GM19467 (cell line): ENCODE data around the gene SINHCAF.
"Not testable (repeated sequence)": the region's sequence is repeated elsewhere in the genome, so short reads cannot be mapped to it uniquely, and the experiment has no call there.

Experiments
- ATAC-seq: cut with Tn5 transposase; IDR thresholded peaks from one replicate; pipeline ENCODE4 v1.9.1; 2021; ENCODE audit warnings: mild to moderate bottlenecking, moderate library complexity; ENCODE audit not compliant: unreplicated experiment

Gene SINHCAF

GRCh38 chr12:31273794-31274193 lies 52.2 kb downstream of the SINHCAF start:
- ATAC-seq: not testable (repeated sequence)

GRCh38 chr12:31272607-31273225 lies 53.2 kb downstream of the SINHCAF start:
- no peak for ATAC-seq

DNA sequence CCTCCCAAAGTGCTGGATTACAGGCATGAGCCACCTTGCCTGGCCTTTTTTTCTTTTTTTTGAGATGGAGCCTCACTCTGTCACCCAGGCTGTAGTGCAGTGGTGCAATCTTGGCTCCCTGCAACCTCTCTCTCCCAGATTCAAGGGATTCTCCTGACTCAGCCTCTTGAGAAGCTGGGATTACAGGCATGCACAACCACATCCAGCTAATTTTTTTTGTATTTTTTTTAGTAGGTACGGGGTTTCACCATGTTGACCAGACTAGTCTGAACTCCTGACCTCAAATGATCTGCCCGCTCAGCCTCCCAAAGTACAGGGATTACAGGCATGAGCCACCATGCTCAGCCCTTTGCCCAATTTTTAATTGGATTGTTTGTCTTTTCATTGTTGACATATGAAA lies 58.0 kb downstream of the SINHCAF start:
- no peak for ATAC-seq

- ATAC-seq: no peak
Observed at GRCh38 chr12:31265722-31266121, 60.2 kb downstream of the SINHCAF start.

- ATAC-seq: no peak
Observed at GRCh38 chr12:31263661-31264060, 62.3 kb downstream of the SINHCAF start.

DNA sequence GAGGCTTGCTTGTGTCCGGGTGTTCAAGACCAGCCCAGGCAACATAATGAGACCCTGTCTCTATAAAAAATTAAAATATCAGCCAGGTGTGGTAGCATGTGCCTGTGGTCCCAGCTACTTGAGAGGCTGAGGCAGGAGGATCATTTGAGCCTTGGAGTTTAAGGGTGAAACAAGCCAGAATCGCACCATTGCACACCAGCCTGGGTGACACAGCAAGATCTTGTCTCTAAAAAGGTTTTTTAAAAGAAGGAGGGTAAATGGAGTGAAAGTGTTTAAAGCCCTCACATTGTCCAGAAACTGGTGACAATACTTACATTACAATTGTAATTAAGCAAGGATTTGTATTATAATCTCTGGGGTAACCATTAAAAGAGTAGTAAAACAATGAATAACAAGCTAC lies 64.2 kb downstream of the SINHCAF start:
- no peak for ATAC-seq

- no peak for ATAC-seq
Observed at GRCh38 chr12:31260840-31261239, 65.1 kb downstream of the SINHCAF start.

- no peak for ATAC-seq
Observed at GRCh38 chr12:31259136-31259886, 66.6 kb downstream of the SINHCAF start.

DNA sequence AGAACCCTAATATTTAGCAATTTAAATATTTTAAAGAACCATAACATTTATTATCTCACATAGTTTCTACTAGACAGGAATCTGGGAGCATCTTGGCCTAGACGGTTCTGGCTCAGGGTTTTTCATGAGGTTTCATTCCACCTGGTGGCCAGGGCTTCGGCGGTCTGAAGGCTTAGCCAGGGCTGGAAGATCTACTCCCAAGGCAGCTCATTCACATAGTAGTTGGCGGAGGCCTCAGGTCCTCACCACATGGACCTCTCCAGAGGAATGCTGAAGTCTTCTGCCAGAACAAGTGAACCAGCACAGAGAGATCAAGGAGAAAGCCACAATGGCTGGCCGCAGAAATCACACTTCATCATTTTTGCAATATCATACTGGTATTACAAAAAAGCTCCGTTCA lies 68.2 kb downstream of the SINHCAF start:
- no peak for ATAC-seq

DNA sequence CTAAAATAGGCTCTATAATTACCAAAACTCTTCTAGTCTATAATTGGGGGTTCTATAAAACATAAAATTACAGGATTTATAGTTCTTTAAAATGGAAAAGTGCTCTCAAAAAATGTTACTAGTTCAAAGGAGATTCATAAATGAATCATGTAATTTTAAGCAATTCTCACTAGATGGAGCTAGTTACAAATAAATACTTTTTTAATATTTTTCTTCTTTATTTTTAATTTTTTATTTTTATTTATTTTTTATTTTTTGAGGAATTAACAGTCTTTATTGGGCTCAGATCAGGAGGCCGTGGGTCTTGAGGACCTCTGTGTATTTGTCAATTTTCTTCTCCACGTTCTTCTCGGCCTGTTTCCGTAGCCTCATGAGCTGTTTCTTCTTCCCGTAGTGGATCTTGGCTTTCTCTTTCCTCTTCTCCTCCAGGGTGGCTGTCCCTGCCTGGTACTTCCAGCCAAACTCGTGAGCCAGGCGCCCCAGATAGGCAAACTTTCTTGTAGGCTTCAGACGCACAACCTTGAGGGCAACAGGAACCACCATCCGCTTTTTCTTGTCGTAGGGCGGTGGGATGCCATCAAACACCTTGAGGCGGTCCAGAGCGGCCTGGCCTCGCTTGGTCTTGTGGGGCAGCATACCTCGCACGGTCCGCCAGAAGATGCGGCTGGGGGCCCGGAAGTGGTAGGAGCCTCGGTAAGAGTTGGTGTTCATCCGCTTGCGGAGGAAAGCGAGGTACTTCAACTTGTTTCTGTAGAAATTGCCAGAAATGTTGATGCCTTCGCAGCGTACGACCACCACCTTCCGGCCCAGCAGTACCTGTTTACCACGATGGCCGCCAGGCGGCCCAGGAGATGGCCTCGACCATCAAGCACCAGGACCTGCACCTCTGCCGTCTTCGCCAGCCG lies 74.0 kb downstream of the SINHCAF start:
- not testable (repeated sequence) for ATAC-seq

- no peak for ATAC-seq
Observed at GRCh38 chr12:31250179-31250578, 75.8 kb downstream of the SINHCAF start.

DNA sequence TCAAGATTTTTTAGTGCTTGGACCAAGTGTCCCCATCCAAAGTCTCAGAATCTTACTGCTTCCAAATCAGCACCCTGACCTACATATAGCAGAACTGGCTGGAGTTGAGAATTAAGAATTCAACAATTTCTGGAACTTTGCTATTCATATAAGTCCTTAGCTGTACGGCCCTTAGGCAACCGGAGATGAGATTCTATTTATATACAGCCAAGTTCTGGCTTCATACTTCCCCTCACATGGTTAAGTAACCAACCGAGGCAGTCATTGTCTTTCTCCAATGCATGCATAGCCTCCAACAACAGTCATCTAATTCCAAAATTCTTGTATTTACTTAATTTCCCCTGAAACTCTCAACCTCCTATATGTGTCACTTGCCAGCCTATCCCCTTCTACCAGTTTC lies 76.6 kb downstream of the SINHCAF start:
- no peak for ATAC-seq

DNA sequence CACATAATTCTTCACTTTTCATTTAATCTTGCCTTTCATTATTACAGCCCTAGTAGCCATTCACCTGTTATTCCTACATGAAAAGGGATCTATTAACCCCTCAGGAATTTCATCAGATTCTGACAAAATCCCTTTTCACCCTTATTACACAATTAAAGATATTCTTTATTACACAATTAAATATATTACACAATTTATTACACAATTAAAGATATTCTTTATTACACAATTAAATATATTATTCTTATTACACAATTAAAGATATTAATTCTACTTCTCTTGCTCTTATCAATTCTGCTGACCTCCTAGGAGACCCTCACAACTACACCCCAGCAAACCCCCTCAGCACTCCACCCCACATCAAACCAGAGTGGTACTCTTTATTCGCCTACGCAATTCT lies 77.1 kb downstream of the SINHCAF start:
- ATAC-seq: no peak

DNA sequence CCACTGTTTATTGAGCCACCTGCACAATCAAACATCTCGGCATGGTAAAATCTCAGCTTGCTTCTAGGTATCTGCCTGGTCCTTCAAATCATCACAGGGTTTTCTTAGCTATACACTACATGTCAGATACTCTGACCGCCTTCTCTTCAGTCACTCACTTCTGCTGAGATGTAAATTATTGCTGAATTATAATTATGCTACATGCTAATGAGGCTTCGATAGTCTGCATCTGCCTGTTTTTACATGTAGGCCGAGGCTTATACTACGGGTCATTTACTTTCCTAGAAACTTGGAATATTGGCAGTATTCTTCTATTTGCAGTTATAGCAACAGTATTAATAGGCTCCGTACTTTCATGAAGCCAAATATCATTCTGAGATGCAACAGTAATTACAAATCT lies 77.6 kb downstream of the SINHCAF start:
- no peak for ATAC-seq

- ATAC-seq: no peak
Observed at GRCh38 chr12:31246470-31246850, 79.5 kb downstream of the SINHCAF start.

GRCh38 chr12:31245822-31246469 lies 80.0 kb downstream of the SINHCAF start:
- ATAC-seq: no peak

- not testable (repeated sequence) for ATAC-seq
Observed at GRCh38 chr12:31242418-31242817, 83.5 kb downstream of the SINHCAF start.

- peak; percentile 92 for ATAC-seq
Observed at GRCh38 chr12:31238764-31239387, 87.1 kb downstream of the SINHCAF start.

GRCh38 chr12:31238333-31238732 lies 87.6 kb downstream of the SINHCAF start:
- peak; percentile 25 for ATAC-seq

DNA sequence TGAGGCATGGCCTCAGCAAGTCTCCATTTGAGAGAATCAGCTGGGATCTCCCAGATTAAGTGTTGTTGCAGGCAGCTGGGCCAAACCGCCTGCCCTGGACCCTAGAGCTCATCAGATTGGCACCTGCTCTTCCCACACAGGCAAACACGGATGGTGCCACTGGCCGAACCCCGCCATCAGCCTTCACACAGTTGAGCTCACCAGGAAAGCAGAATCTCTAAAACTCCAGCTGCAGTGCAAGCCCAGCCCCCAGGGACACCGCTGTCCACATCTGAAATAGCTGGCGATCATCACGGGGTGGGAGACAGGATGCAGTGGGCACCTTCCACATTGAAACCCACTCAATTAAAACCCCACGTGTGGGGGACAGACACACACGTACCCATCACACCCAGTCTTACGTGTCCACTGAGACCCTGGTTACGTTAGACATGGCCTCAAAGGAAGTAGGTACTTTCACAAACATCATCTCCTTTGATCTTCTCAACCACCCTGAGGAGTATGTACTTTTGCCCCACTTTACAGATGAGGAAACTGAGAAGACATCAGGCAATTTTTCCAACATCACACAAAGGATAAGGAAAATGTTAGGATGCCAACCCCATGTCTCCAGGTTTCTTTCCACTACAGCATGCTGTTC lies 88.8 kb downstream of the SINHCAF start:
- no peak for ATAC-seq
